ENCODE results near the gene ATP11A.

DNA sequence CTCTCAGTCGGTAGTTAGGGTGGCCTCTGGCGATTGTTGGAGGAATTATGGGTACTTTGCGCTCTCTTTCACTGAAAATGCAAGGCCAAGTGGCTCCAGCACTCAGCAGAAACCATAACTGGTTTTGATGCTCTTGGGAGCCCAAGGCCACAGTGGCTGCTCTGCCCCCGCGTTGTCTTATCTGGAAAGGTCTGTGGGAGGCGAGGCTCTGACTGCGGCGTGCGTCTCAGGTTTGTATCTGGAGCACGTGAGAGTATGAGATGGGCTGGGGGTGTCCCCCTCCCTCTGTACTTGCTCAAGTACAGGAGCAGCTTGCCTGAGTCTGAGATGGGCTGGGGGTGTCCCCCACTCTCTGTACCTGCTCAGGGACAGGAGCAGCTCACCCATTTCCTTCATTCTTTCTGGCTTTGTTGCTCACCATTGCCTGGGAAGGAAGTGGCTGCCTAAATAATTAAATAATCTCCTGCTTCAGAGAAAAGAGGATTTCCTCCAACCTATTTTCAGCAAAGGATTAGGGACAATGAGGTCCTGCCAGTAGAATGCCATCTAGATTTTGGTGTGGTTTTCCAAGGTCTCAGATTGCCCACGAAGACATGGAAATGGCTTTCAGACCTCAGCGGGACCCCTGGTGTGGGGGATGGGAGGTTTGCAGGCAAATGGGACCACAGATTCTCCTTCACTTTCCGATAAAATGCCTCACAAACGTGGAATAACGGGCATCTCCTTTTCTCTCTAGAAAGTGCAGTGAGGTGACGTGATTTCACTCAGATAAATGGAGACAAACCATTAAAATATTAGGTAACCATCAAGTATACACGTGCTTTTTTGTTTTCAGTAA lies 14.7 kb downstream of the ATP11A start:
- TF ChIP-seq YY1 (IDR thresholded peaks at IDR 0.05; ENCODE audit: insufficient read depth, insufficient read length) (no peak), ZNF274 (IDR thresholded peaks at IDR 0.05; ENCODE audit: low read depth, low read length) (no peak)

Data from NT2/D1 (cell line).